Chondrocyte (in vitro differentiated cells): ENCODE measurements around the gene ACYP2. TPM values are rescaled to one million over a fixed set of nuclear protein-coding genes. Genes with fewer than 3 reads are reported as not detected.
A peak's percentile ranks its signal among the peaks of the same experiment; 100 is the strongest.

Source experiments
- DNase-seq: peaks from one replicate; pipeline ENCODE4 v3.0.0; 2021; ENCODE audit warnings: mixed read lengths, low spot score
- H3K27ac Mint-ChIP-seq: one replicate; pipeline ENCODE4 v1.8.0; 2021; ENCODE audit warnings: mild to moderate bottlenecking, moderate library complexity, mixed read lengths; ENCODE audit not compliant: unreplicated experiment
- H3K27me3 Mint-ChIP-seq: 2 replicates; pipeline ENCODE4 v1.8.0; 2021; ENCODE audit warnings: low read depth, mixed read lengths
- H3K36me3 Mint-ChIP-seq: 2 replicates; pipeline ENCODE4 v1.8.0; 2021; ENCODE audit warnings: low read depth, mixed read lengths
- H3K4me1 Mint-ChIP-seq: 2 replicates; pipeline ENCODE4 v1.8.0; 2021; ENCODE audit warnings: low read depth, mild to moderate bottlenecking, mixed read lengths
- H3K4me3 Mint-ChIP-seq: one replicate; pipeline ENCODE4 v1.8.0; 2021; ENCODE audit warnings: mild to moderate bottlenecking, moderate library complexity, mixed read lengths; ENCODE audit not compliant: unreplicated experiment
- H3K9me3 Mint-ChIP-seq: 2 replicates; pipeline ENCODE4 v1.8.0; 2021; ENCODE audit warnings: low read depth, mixed read lengths
- CTCF ChIP-seq: fragments of 200-600 bp; sonication (generic); IDR thresholded peaks from 2 replicates; pipeline ENCODE4 v1.5.0; 2021; ENCODE audit warnings: antibody characterized with exemption, mild to moderate bottlenecking, moderate library complexity
- total RNA-seq: library from RNA; stranded (reverse); gene quantifications from 3 replicates; pipeline ENCODE4 v1.2.1, GENCODE V29; 2021

ACYP2 gene
- total RNA-seq, 1 donor from 2014 or later = 6.5 TPM

DNA sequence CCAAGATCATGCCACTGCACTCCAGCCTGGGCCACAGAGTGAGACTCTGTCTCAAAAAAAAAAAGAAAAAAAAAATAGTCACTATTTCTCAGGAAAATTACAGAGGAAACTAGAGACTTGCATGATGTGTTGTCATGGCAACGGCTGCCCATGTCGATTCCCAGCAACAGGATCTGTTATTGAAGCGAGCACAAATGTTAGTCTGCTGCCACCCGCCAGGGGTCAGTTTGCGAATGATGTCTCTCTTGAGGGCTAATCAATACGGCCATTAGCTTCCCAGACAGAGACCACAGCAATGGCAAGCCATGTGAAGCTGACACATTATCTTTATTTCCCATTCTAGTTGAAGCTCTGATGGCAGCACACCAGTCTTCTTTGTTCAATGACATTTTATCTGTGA is 32.4 kb upstream of the ACYP2 start:
- H3K4me3 Mint-ChIP-seq = no peak overlapping the region

GRCh38 chr2:54083445-54083844 is 32.0 kb upstream of the ACYP2 start:
- peaks cover 4% of the 10 kb centered on the region for H3K4me1 Mint-ChIP-seq
- no peak overlapping the region for H3K27ac Mint-ChIP-seq
- no peak overlapping the region for H3K4me3 Mint-ChIP-seq
- no peaks in the 10 kb centered on the region for H3K9me3 Mint-ChIP-seq
- no peak for TF ChIP-seq CTCF
- H3K27me3 Mint-ChIP-seq = no peaks in the 10 kb centered on the region
- no peak for DNase-seq
- no peaks in the 10 kb centered on the region for H3K36me3 Mint-ChIP-seq

More for the DNA sequence above, 32.4 kb upstream of the ACYP2 start:
- peaks cover 4% of the 10 kb centered on the region for H3K4me1 Mint-ChIP-seq
- H3K27me3 Mint-ChIP-seq = no peaks in the 10 kb centered on the region
- no peaks in the 10 kb centered on the region for H3K9me3 Mint-ChIP-seq
- H3K36me3 Mint-ChIP-seq = no peaks in the 10 kb centered on the region
- no peak overlapping the region for H3K27ac Mint-ChIP-seq
- DNase-seq = no peak
- no peak for TF ChIP-seq CTCF

- no peak for DNase-seq
- Mint-ChIP-seq H3K27ac (no peak overlapping the region), H3K4me1 (peaks cover 4% of the 10 kb centered on the region), H3K27me3 (no peaks in the 10 kb centered on the region), H3K4me3 (no peak overlapping the region), H3K36me3 (no peaks in the 10 kb centered on the region), H3K9me3 (no peaks in the 10 kb centered on the region)
- peak; percentile 71 for TF ChIP-seq CTCF
Measured at GRCh38 chr2:54084600-54084999, 30.8 kb upstream of the ACYP2 start.

DNA sequence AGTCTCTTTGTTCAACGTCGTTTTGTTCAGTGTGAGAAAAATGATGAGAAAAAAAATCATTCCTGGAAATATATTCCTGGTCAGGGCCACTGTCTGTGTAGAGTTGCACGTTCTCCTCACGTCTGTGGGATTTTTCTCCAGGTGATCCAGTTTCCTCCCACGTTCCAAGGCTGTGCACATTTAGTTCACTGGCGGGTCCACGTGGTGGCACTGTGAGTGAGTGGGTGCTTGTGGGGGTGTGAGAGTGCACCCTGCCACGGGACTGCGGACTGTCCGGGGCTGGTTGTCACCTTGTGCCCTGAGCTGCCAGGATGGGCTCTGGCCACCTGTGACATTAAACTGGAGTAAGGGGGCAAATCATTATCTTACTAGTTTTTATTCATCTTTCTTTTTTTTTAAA is 30.3 kb upstream of the ACYP2 start:
- Mint-ChIP-seq H3K27ac (no peak overlapping the region), H3K4me3 (no peak overlapping the region), H3K27me3 (no peaks in the 10 kb centered on the region), H3K36me3 (no peaks in the 10 kb centered on the region), H3K4me1 (peaks cover 4% of the 10 kb centered on the region), H3K9me3 (no peaks in the 10 kb centered on the region)
- DNase-seq = no peak
- TF ChIP-seq CTCF = no peak

GRCh38 chr2:54086157-54086556 is 29.3 kb upstream of the ACYP2 start:
- Mint-ChIP-seq H3K9me3 (no peaks in the 10 kb centered on the region), H3K36me3 (peaks cover 2% of the 10 kb centered on the region), H3K4me1 (peaks cover 4% of the 10 kb centered on the region), H3K27ac (no peak overlapping the region), H3K27me3 (no peaks in the 10 kb centered on the region), H3K4me3 (no peak overlapping the region)
- no peak for TF ChIP-seq CTCF
- no peak for DNase-seq
